HCT116 (cell line): ENCODE data around the gene PPFIA2. TPM values are rescaled to one million over a fixed set of nuclear protein-coding genes. Genes with fewer than 3 reads are reported as not detected.

Experiments used
- ATAC-seq: fragments of 200-7000 bp; cut with Tn5 transposase; 2 replicates; pipeline ENCODE4 v1.9.1; 2020; ENCODE audit warnings: mild to moderate bottlenecking, moderate library complexity
- BruUV-seq: library from RNA; stranded (reverse); fragments of 400-500 nt; replicated peaks from 2 replicates; lab custom pipeline; 2021; lab: Mats Ljungman, UMichigan
- CTCF ChIA-PET: fragments of 300-600 bp; sonication (Branson Sonifier 250); formaldehyde crosslinking; loops from one replicate; lab custom pipeline; 2021; ENCODE audit warnings: antibody characterized with exemption; lab: Charles Lee
- POLR2A ChIA-PET: fragments of 300-600, 350-600 bp; sonication (Branson Sonifier 250); formaldehyde crosslinking; loops from one replicate; lab custom pipeline; 2021; ENCODE audit warnings: antibody characterized with exemption; lab: Charles Lee
- RAD21 ChIA-PET, 2 experiments: fragments of 300-600 bp; sonication (Branson Sonifier 250); formaldehyde crosslinking; loops; one replicate each; lab custom pipeline; 2023; ENCODE audit warnings: low total read pairs in 2 of 2; ENCODE audit not compliant: uncharacterized antibody in 2 of 2, unreplicated experiment in 2 of 2, low non-redundant PET in 1 of 2; lab: Charles Lee
- DNase-seq: peaks from one replicate; pipeline ENCODE4 v3.0.0-alpha.2; 2010; ENCODE audit warnings: low read depth, low spot score
- H2AFZ ChIP-seq: fragments of 200-600 bp; shearing (Covaris generic), sonication (generic); 2 replicates; pipeline ENCODE4 v1.6.1; 2017; ENCODE audit warnings: low read depth, mixed run types, mixed read lengths, antibody characterized with exemption, low read length; ENCODE audit not compliant: poor library complexity, severe bottlenecking
- H3K27ac ChIP-seq: 2 replicates; pipeline ENCODE4 v1.5.1; 2012; ENCODE audit warnings: low read depth, low read length
- H3K27me3 ChIP-seq: fragments of 200-600 bp; sonication (generic); 2 replicates; pipeline ENCODE4 v1.6.1; 2016; ENCODE audit warnings: mixed run types, low read length, mixed read lengths; ENCODE audit not compliant: insufficient read depth
- H3K36me3 ChIP-seq, 2 experiments: fragments of 200-500 bp in 1 of 2; fragments of 200-600 bp in 1 of 2; sonication (Bioruptor generic) in 1 of 2; sonication (generic) in 1 of 2; 2 replicates each; pipeline versions ENCODE4 v1.5.1 to v1.6.1; 2014 to 2016; ENCODE audit warnings: low read length in 2 of 2, inconsistent platforms in 1 of 2, mixed read lengths in 1 of 2, mixed run types in 1 of 2; ENCODE audit not compliant: insufficient read depth in 2 of 2, control insufficient read depth in 1 of 2
- H3K4me1 ChIP-seq, 2 experiments: fragments of 200-600 bp in 1 of 2; sonication (generic) in 1 of 2; 2 replicates each; pipeline versions ENCODE4 v1.5.1 to v1.6.1; 2012 to 2017; ENCODE audit warnings: low read length in 2 of 2, inconsistent platforms in 1 of 2, mild to moderate bottlenecking in 1 of 2, mixed read lengths in 1 of 2, mixed run types in 1 of 2, moderate library complexity in 1 of 2; ENCODE audit not compliant: insufficient read depth in 2 of 2, control insufficient read depth in 1 of 2
- H3K4me2 ChIP-seq: fragments of 200-600 bp; sonication (generic); 2 replicates; pipeline ENCODE4 v1.6.1; 2017; ENCODE audit warnings: mixed run types, low read length, mixed read lengths
- H3K4me3 ChIP-seq, 2 experiments: fragments of 200-600 bp in 1 of 2; sonication (generic) in 1 of 2; replicated peaks in 1 of 2; 2 replicates each; pipeline ENCODE4 v1.5.1; 2011 to 2016; ENCODE audit warnings: low read length in 2 of 2, control low read depth in 1 of 2, low read depth in 1 of 2, mild to moderate bottlenecking in 1 of 2, mixed read lengths in 1 of 2, mixed run types in 1 of 2
- H3K79me2 ChIP-seq: fragments of 200-600 bp; sonication (generic); 2 replicates; pipeline ENCODE4 v1.6.1; 2017; ENCODE audit warnings: mild to moderate bottlenecking, mixed run types, low read length, moderate library complexity, mixed read lengths; ENCODE audit not compliant: insufficient read depth
- H3K9ac ChIP-seq: fragments of 200-600 bp; sonication (generic); 2 replicates; pipeline ENCODE4 v1.6.1; 2016; ENCODE audit warnings: low read length, mixed read lengths
- H3K9me2 ChIP-seq: fragments of 200-600 bp; sonication (generic), shearing (Covaris generic); 2 replicates; pipeline ENCODE4 v1.6.1; 2017; ENCODE audit warnings: mixed run types, mild to moderate bottlenecking, moderate library complexity; ENCODE audit not compliant: insufficient read depth
- H3K9me3 ChIP-seq, 2 experiments: fragments of 200-500 bp in 1 of 2; fragments of 200-600 bp in 1 of 2; sonication (Bioruptor generic) in 1 of 2; sonication (generic) in 1 of 2; 2 replicates each; pipeline ENCODE4 v1.6.1; 2014 to 2017; ENCODE audit warnings: low read length in 2 of 2, mixed read lengths in 2 of 2, inconsistent platforms in 1 of 2, low read depth in 1 of 2, mild to moderate bottlenecking in 1 of 2, mixed run types in 1 of 2, moderate library complexity in 1 of 2; ENCODE audit not compliant: control insufficient read depth in 1 of 2, insufficient read depth in 1 of 2
- H4K20me1 ChIP-seq: fragments of 200-600 bp; sonication (generic), shearing (Covaris generic); 2 replicates; pipeline ENCODE4 v1.6.1; 2017; ENCODE audit warnings: mixed run types, mild to moderate bottlenecking, moderate library complexity; ENCODE audit not compliant: insufficient read depth
- CEBPB ChIP-seq: IDR thresholded peaks from 2 replicates; pipeline ENCODE4 v1.6.1; 2012; ENCODE audit warnings: low read depth
- CTCF ChIP-seq, 3 experiments: fragments of 200-600 bp in 1 of 3; sonication (generic) in 1 of 3; IDR thresholded peaks in 2 of 3; conservative IDR thresholded peaks in 1 of 3; 2 replicates each; pipeline ENCODE4 v1.5.1; 2012 to 2017; ENCODE audit warnings: low read depth in 2 of 3, low read length in 2 of 3, antibody characterized with exemption in 1 of 3, borderline replicate concordance in 1 of 3, control low read depth in 1 of 3, mild to moderate bottlenecking in 1 of 3, mixed read lengths in 1 of 3, mixed run types in 1 of 3, moderate library complexity in 1 of 3; ENCODE audit not compliant: insufficient read depth in 1 of 3
- SRF ChIP-seq: IDR thresholded peaks from 2 replicates; pipeline ENCODE4 v1.6.1; 2012; ENCODE audit warnings: low read depth
- ZBTB33 ChIP-seq: IDR thresholded peaks from 2 replicates; pipeline ENCODE4 v1.6.1; 2011; ENCODE audit warnings: mild to moderate bottlenecking, low read length, moderate library complexity; ENCODE audit not compliant: insufficient replicate concordance; ENCODE audit errors: extremely low read depth
- intact Hi-C: fragments of 100-400 bp; cut with micrococcal nuclease; formaldehyde crosslinking; loops from 2 replicates; pipeline ENCODE4 v1.10.0; 2022
- total RNA-seq: library from RNA; stranded (reverse); gene quantifications from one replicate; pipeline ENCODE4 v1.2.1, GENCODE V29; 2021; ENCODE audit not compliant: unreplicated experiment

Gene PPFIA2
- total RNA-seq, 1 experiment from 2014 or later: not detected

GRCh38 chr12:81325086-81325485, 434.1 kb downstream of the PPFIA2 start:
- no peak for TF ChIP-seq CTCF (IDR thresholded peaks at IDR 0.05 in 2 of 3, conservative IDR thresholded peaks at IDR 0.05 in 1 of 3; ENCODE audit: borderline replicate concordance in 1 of 3, insufficient read depth in 1 of 3, low read depth in 2 of 3, low read length in 2 of 3)
- TF ChIP-seq CEBPB: no peak
- TF ChIP-seq SRF: no peak
- no peak for TF ChIP-seq ZBTB33
- H3K9ac ChIP-seq: no peak overlapping the region
- H3K4me1 ChIP-seq: no peaks in the 10 kb centered on the region
- intact Hi-C loops: no loop called here
- no peaks in the 10 kb centered on the region for H3K36me3 ChIP-seq
- no peak overlapping the region for H3K27ac ChIP-seq
- no peak overlapping the region for H3K4me2 ChIP-seq
- no peaks in the 10 kb centered on the region for H3K27me3 ChIP-seq
- no peak overlapping the region for H2AFZ ChIP-seq
- no TSS peak for BruUV-seq
- H3K79me2 ChIP-seq: no peaks in the 10 kb centered on the region
- ChIA-PET POLR2A (no interaction called here), RAD21 (no interaction called here), CTCF (no interaction called here)
- ATAC-seq: no peak
- no peak for DNase-seq
- H3K9me2 ChIP-seq: no peaks in the 10 kb centered on the region
- no peaks in the 10 kb centered on the region for H4K20me1 ChIP-seq
- H3K9me3 ChIP-seq: no peaks in the 10 kb centered on the region
- H3K4me3 ChIP-seq: no peak overlapping the region
